GM21381 (cell line): ENCODE results near the gene KIF2A.
A peak's percentile ranks its signal among the peaks of the same experiment; 100 is the strongest.

Source experiments
- ATAC-seq: cut with Tn5 transposase; IDR thresholded peaks from one replicate; pipeline ENCODE4 v1.9.1; 2021; ENCODE audit warnings: mild to moderate bottlenecking, moderate library complexity; ENCODE audit not compliant: unreplicated experiment

The KIF2A gene

DNA sequence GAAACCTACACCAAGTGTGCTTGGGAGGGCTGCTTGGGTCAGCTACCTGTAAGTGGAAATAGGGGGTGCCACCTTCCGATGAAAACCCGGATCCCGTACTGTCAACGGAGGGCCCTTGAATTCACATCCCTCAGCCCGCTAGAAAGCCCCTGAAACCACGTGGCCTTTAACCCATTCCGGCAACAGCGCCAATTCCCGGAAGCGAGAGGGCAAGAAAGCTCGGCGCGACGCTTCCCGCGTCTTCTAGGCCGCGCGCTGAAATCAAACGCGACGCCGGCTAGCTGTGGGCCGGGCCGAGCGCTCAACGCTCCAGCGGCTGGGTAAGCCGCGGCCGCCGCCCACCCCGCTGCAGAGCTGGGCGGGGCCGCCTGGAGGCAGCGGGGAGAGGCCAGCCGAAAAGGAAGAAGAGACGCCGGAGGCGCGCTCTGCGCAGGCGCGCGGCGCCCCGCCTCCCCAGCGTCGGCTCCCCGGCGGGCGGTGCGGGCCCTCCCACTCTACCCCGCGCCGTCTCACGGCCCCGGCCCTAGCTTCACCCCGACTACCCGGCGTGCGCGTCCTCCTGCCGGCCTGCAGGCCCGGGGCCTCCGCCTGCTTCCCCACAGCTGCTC lies at the start of gene KIF2A:
Gene KIF2A (plus strand): TSS at position 492 of the 608 bp plus-strand sequence. CDS start 267 bp downstream, outside the sequence.
- ATAC-seq: peak; percentile 92

DNA sequence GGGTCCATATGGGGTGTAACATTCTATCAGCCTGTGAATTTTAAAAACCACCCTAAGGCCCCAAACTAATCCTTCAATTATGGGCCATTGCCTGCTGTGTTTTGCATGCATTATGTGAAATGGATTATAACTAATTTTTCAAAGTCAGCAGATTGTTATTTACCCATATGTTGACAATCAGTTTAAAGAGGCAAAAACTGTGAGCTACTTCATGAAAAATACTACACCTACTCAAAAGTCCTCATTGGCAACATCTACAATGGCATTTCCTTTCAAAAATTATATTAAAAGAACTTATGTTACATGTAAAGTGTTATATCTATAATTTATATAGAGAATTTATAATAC lies 49.0 kb upstream of the KIF2A start:
- no peak for ATAC-seq

DNA sequence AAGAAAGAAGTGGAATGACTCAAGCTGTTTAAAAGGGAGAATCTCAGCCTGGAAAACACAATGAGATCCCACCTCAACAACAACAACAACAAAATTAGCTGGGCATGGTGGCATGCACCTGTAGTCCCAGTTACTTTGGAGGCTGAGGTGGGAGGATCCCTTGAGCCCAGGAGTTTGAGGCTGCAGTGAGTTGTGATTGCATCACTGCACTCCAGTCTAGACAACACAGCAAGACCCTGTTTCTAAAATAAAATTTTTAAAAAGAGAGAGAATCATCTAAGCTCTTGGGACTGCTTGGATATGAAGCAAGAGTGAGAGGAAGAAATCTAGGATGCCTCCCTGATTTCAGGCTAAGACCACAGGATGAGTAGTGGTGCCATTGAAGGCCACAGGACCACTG lies 47.4 kb upstream of the KIF2A start:
- ATAC-seq: no peak

DNA sequence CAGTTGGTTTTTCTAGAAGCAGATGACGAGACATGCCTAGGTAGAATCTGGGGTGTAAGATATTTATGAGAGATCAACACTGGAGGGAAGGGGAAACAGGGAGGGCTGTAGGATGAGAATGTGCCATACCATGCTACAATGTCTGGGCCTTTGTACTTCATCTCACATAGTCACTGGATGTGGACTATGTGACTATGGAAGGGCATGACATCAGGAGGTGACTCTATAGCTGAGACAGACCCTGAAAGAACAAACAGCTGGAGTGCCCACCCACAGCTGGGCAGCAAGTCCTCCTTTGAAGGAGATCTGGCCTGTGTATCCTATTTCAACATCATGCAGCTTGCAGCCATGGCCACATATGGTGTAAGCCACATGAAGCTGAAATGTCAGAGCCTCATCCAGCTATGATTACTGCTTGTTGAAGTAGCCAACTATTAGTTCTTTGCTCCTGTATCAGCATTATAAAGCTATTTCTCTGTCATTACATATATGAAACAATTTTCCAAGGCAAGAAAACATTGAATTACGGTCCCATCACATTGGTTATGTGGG lies 46.2 kb upstream of the KIF2A start:
- no peak for ATAC-seq

DNA sequence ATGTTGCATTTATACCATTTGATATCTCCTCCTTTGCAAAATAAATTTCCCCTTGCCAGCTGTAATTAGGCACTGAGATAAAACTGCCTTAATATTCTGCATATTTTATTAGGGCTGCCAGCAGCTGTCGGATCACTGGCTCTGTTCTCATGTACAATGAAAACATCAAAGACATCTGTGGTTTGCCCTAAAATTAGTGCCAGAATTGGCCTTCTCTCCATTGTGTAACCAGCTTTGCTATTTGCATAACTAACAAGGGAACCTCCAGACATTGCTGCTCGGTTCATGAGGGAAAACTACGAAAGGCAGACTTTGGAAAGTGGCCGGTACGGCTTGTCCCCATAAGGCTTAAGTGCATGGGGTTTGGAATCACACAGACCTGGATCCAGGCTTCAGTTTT lies 45.5 kb upstream of the KIF2A start:
- no peak for ATAC-seq

DNA sequence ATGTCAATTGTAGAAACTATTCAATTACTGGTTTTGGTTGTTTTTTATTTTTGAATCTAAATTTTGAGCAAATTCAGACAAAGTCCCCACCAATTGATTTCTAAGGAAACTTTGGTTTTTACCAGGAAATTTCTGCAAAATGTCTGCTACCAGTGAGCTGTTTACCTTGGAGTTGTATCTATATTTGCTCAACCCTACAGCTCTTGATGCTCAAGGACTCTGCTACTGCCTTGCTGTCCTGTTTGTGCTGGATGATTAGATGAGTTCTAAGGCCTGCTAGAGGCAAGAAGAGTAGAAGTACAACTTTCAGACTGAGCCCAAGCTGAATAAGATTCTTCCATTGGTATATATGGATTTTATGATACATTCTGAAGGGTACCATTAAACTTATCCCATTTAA lies 42.6 kb upstream of the KIF2A start:
- ATAC-seq: no peak

DNA sequence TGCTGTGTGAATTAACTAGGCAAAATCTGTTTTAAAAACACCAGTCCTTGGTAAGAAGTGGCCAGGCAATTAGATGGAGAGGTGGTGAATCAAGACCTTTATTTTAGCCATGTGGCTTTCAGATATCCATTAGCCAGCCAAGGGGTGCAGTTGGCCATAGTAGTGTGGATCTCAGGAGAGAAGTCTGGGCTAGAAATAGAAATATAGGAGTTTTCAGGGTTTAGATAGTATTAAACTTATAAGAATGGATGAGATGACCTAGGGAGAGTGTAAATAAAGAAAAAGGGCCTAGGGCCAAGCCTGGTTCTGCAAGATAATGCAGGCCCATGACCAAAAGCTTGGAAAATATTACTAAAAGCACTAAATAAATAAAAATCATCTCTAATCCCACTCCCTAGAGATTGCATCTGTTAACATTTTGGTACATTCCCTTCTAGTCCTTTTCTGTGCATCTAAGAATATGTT lies 40.3 kb upstream of the KIF2A start:
- ATAC-seq: no peak

DNA sequence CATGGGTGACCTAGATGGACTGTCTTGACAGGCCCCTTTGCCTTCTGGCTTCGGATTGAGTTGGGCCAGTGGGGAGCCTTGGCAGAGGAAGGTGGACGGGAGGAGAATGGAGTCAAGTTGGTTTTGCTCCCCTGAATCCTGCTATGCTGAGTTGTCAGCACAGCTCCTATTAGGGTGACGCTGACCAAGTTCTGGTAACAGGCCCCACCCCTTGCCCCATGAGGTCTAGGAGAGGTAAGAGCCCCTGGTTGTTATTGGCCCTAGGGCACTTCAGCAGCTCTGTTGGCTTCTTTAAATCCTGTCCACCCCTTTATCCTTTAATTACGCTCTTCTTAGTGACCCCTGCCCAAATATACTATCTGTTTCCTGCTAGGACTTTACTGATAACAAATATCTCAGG lies 39.4 kb upstream of the KIF2A start:
- ATAC-seq: no peak

DNA sequence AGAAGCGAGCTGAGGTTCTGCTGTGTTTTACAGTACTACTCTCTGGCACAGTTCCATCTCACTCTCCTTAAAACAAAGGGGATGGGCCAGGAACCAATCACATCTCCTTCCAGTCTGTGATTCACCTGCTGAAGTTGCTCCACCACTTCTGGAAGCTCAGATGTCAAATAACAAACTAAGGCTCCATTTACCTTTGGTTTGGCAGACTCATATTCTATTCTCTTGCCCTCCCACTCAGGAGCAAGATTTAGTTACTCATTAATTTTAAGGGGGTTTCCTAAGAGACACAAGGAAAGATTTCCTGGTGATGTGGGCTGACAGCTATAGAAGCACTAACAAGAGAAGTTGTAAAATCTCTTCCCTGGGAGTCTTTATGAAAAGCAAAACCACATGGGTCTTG lies 37.8 kb upstream of the KIF2A start:
- ATAC-seq: peak; percentile 56

DNA sequence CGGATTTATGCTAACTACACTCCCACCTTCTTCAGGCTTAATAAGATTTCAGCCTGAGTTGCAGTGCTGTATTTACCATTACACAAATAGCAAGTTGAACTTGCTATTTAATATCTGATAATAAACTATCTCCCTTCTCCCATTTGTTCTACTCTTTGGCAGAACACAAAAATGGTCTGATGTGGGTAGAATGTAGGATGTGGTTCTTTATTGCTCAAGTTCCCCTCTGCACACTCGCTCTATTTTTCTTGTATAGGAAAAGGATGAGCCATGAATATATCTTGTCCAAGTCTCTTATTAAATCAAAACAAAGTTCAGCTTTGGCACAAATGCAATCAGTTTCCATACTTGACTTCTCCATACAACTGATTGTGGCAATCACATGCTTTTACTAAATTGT lies 37.2 kb upstream of the KIF2A start:
- no peak for ATAC-seq

DNA sequence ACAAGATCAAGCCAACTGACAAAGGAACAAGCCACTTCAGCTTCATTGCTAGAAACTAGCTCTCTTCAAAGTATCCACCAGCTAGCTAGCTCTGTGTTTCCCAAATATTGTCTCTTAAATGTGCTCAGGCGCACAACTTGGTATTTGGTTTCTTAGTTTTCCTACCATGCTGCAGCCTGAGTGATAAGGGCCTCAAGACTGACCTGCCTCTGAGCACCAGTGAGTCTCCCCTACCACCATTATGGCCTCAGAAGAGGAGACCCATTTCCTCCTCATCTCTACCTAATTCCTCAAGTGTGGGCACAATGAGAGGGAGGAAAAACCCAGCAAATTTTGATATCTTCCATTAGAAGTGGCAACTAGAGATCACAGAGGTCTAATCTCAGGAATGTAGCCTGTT lies 34.6 kb upstream of the KIF2A start:
- no peak for ATAC-seq

DNA sequence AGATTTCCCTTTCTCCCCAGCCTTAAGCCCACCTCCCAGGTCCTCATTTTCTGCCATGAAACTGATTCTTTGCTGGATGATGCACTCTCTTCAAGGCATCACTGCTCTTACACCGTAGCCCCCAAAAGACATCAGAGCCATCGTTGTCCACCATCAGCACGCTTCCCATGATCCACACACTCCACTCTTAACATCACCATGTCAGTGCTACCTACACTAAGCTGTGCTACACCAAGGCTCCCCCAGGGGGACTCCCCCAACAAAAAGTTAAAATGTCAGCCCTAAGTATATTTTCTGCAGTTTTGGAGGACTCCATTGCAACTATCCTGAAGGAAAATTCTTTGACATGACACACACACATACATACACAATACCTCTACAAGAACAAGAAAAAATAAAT lies 34.1 kb upstream of the KIF2A start:
- no peak for ATAC-seq

DNA sequence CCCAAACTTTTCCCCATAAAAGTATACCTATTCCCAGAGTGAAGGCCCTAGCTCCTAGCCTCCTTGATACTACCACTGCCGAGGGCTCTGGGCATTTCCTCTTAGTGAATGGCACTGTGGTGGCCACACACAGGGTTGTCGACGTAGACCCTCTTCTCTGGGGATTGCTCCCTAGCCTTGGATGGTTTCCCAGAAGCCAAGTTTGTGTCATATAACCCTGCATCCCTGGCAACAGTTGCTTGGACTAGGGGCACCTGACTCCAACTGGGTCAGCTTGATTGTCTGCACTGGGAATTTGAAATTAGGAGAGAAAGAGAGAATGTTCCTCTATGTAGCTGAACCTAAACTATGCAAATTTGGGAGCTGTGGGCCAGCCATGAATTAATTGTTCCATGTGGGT lies 32.3 kb upstream of the KIF2A start:
- ATAC-seq: no peak

DNA sequence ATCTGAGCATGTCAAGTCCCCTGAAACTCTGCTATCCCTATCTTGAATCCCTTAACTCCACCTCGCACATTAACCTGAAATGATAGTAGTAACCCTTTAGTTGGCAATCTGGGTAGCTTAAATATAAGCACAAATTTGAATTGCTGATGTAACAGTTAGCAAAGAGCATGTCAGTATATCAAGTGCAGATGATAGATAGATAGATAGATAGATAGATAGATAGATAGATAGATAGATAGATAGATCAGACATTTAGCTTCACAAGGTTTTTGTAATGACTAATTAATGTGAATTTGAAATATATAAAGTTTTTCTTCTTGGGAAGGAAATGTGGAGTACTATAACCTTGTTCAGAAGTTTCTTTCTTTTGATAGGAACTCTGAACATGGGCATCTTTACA lies 30.4 kb upstream of the KIF2A start:
- no peak for ATAC-seq

DNA sequence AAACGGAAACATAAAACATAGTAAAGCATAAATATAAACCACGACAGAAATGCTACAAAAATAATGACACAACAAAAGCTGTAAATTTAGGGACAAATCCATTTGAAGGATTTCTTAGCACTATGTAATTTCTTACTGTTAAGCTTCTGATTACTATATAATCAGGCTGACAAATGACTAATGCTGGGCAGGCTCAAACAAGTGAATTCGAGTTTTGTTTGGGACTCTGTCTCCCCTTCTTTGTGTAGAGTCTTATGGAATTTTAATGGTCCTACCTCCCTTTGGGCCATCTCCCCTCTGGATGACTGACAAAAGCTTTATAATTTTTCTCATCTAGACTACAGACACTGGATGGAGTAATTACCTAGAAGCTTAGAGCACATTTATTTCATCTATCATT lies 24.6 kb upstream of the KIF2A start:
- ATAC-seq: no peak

DNA sequence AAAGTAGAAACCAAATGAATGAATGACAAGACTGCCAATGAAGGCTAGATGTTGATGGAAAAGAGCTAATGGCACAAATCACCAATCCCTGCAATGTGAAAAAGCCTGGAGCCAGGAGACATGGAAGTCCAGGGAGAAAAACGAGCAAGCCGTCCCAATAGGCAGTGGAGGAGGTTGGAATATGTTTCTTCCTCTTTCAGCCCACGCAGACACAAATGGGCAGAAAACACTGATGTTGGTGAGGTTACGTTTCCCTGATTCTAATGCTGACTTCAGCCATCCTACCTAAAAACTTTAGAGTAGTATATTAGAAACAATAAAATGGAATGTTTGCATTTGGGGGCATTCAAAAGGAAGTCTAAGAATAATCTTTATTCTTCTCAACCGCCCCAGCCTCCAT lies 23.9 kb upstream of the KIF2A start:
- no peak for ATAC-seq

DNA sequence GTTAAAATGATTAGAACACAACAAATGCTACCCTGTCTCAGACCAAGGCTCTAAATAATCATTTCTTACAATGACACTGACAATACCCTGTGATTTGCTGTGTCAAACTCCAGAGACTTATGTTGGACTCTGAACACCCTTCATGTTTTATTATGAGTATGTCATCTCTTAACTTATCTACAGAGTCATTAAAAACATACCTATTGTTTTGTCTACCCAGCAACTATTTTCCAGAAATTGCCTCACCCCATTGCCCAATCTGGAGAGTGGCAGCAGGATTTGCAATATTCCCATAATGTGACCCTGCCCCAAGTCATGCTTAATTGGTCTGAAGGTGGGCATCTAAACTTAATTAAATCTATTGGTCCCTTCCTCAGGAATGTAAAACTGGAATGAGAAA lies 23.0 kb upstream of the KIF2A start:
- ATAC-seq: no peak

DNA sequence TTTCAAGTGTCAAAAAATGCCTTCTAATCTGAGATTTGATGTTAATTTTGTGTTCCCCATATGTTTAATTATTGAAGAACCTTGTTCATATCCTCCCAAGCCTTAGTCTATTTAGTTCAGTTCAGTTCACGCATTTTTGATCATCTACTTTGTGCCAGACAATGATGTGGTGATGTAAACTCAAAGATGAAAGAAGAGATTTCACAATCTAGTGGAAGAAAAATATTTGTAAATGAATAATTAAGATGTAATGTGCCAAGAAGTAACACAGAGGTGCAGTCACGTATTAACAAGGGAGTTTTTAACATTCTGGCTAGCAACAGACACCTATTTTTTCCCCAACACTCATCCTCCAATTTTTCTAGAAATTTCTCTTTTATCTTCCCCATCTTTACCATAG lies 22.1 kb upstream of the KIF2A start:
- ATAC-seq: no peak

DNA sequence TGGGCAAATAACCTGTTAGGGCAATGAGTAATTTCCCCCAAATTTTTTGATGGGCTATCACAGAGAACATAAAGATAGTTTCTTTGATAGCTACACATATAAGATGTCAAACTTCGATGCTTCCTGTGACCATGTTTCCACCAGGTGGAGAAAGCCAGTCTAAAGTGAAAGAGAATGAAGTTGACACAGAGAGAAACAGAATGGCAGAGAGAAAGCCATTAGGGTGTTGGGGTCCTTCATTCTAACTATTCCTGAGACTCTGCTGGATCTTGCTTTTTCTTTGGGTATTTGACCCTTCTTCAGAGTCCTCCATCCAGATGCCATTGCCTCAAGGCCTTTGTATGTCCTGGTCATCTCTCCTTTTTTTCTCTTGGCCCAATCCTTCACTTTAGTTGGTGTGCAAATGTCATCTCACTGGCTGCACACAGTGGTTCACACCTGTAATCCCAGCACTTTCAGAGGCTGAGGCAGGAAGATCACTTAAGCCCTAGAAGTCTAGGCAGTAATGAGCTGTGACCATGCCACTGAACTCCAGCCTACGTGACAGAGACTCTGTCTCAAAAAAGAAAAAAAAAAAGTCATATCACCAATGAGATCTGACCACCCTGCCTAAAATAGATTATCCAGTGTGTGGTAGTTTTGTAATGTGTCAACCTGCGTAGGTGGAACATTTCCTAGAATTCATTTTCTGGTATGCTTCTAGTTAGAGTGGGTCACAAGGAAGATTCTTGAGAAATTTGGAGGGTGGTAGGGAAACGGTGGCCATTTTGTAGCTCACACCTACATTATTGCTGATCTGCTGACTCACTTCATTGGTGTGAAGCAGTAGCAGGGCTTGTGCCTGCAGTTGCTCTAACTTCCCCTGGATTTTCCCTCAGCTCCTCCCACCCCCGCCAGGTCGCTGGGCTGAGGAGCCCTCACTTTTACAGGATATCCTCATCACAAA lies 20.8 kb upstream of the KIF2A start:
- peak; percentile 65 for ATAC-seq

DNA sequence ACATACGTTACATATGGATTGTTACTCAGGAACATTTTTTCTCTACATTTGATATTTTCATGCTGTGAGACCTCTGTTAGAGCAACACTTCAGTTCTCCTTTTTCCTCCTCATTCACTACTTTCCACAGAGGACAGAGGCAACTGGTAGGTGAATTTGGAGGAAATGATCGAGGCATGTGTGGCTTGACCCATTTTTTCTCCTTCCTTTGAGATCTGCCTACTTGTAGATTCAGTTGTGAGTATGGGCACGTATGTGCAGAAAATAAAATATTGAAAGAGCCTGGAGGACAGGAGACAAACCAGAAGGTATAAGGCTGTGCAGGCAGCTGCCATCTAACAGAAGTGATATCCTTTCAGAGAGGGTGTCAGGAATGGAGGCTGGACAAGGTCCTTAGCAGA lies 19.2 kb upstream of the KIF2A start:
- no peak for ATAC-seq

DNA sequence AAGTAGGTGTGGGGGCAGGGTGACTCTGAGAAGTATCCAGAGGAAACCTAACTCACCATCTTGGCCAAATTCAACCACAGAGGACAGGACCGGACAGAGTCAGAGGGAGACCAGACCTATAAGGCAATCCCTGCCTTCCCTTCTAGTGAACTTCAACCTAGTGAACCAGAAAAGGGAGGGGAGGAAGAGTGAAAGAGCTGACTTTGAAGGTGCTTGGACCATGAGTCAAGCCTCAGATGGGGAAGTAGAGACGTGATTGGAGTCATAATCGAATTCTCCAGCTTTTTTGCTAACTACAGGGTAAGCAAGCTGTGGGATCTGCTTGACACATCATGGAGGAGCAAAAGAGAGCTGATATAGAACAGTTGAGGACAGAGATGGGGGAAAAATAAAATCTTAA lies 18.8 kb upstream of the KIF2A start:
- no peak for ATAC-seq

DNA sequence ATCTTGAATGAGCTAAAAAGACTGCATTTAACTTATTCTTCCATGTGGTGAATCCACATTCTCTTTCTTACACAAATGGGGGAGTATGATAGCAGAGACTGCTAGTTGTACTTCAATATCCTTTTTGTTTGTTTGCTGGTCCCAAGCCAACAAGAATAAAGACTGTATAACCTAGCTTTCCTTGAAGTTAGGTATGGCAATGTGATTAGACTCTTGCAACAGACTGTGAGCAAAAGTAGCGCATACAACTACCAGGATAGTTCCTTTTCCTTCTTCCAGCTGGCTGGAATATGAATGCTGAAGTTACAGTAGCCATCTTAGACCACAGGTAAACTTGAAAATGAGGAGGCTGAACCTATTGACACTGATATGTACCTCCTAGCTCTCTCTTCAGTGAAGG lies 17.9 kb upstream of the KIF2A start:
- ATAC-seq: no peak
